Measurements from ENCODE around the gene ANKRD11.

GRCh38 chr16:89319631-89319885 lies 170.8 kb downstream of the ANKRD11 start:
- TF ChIP-seq CTCF (IDR thresholded peaks at IDR 0.05) = no peak
- TF ChIP-seq POLR2AphosphoS5 (IDR thresholded peaks at IDR 0.05) = no peak
